KOPT-K1 (cell line): Measurements from ENCODE around the gene RBFOX1.

Experiments used
- H3K27ac ChIP-seq: fragments of 200-600 bp; sonication (generic); 2 replicates; pipeline ENCODE4 v1.5.1; 2016; ENCODE audit warnings: antibody characterized with exemption, mild to moderate bottlenecking, low read depth, low read length; ENCODE audit not compliant: poor library complexity, severe bottlenecking
- H3K36me3 ChIP-seq: fragments of 200-600 bp; sonication (generic); 2 replicates; pipeline ENCODE4 v1.5.1; 2017; ENCODE audit warnings: antibody characterized with exemption, mild to moderate bottlenecking, low read length, moderate library complexity; ENCODE audit not compliant: insufficient read depth
- H3K9me3 ChIP-seq: fragments of 200-600 bp; sonication (generic); 2 replicates; pipeline ENCODE4 v1.5.1; 2017; ENCODE audit warnings: antibody characterized with exemption, low read length, mild to moderate bottlenecking; ENCODE audit not compliant: insufficient read depth, poor library complexity, severe bottlenecking

RBFOX1 gene

GRCh38 chr16:7319514-7319913 is 13.1 kb upstream of the RBFOX1 start:
- Histone ChIP-seq H3K27ac (no peak overlapping the region), H3K9me3 (no peaks in the 10 kb centered on the region), H3K36me3 (no peaks in the 10 kb centered on the region)

DNA sequence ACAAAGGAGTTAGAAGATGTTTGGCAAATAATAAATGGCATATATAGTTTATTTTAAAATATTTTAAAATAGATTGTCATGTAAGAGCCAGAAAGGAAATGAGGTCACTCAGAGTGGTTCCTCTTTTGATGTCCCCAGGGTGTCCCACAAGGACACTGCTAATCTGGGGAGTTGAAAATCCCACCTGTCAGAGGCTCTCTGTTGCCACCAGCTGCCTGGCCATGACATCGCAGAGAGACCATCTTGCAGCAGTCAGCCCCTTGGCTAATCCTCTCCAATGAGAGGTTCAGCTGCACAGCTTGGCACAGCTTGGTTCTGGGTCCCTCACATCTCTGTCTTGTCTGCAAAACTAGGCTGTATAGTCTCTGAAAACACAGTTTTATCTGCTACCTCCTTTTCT is 11.0 kb upstream of the RBFOX1 start:
- Histone ChIP-seq H3K36me3 (no peaks in the 10 kb centered on the region), H3K9me3 (no peaks in the 10 kb centered on the region), H3K27ac (no peak overlapping the region)

GRCh38 chr16:7324321-7324720 is 8.3 kb upstream of the RBFOX1 start:
- Histone ChIP-seq H3K9me3 (no peaks in the 10 kb centered on the region), H3K27ac (no peak overlapping the region), H3K36me3 (no peaks in the 10 kb centered on the region)

GRCh38 chr16:7325834-7326233 is 6.8 kb upstream of the RBFOX1 start:
- no peak overlapping the region for H3K27ac ChIP-seq
- no peaks in the 10 kb centered on the region for H3K9me3 ChIP-seq
- no peaks in the 10 kb centered on the region for H3K36me3 ChIP-seq

GRCh38 chr16:7330709-7331108 is 1.9 kb upstream of the RBFOX1 start:
- Histone ChIP-seq H3K27ac (no peak overlapping the region), H3K36me3 (no peaks in the 10 kb centered on the region), H3K9me3 (no peaks in the 10 kb centered on the region)

GRCh38 chr16:7331997-7332396 is 648 bp upstream of the RBFOX1 start:
- Histone ChIP-seq H3K9me3 (no peaks in the 10 kb centered on the region), H3K27ac (no peak overlapping the region)

DNA sequence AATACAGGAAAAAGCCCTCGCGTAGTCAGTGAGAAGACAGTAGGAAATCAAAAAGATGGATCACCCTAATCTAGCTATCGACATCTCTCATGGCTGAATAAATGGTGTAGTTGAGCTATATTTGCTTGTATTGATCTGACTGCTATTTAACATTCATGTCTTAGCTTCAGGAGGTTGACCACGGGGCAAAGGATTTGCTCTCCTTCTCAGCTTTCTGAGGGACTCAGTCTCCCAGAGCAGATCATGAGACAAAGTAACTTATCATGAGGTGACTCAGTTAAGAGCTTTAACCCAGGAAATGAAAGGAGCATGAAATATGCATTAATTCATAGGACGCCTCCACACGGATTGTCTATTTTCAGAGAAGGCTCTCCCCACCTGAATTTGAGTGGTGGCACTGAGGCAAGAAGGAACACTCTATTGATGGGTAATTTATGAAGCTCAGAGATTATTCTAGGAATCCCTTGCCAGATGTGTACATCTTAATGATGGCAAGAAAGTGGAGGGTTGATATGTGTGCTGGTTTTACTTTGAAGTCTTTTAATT is 608 bp downstream of the RBFOX1 start:
- Histone ChIP-seq H3K27ac (no peak overlapping the region), H3K9me3 (no peaks in the 10 kb centered on the region)

More at GRCh38 chr16:7331997-7332396, 648 bp upstream of the RBFOX1 start:
- H3K36me3 ChIP-seq, result no peaks in the 10 kb centered on the region

GRCh38 chr16:7334801-7335560 is 2.3 kb downstream of the RBFOX1 start:
- no peaks in the 10 kb centered on the region for H3K9me3 ChIP-seq
- H3K27ac ChIP-seq, result no peak overlapping the region
- no peaks in the 10 kb centered on the region for H3K36me3 ChIP-seq

More for the DNA sequence above, 608 bp downstream of the RBFOX1 start:
- no peaks in the 10 kb centered on the region for H3K36me3 ChIP-seq

GRCh38 chr16:7335991-7336634 is 3.5 kb downstream of the RBFOX1 start:
- H3K36me3 ChIP-seq, result no peaks in the 10 kb centered on the region
- no peak overlapping the region for H3K27ac ChIP-seq
- H3K9me3 ChIP-seq, result no peaks in the 10 kb centered on the region

GRCh38 chr16:7336742-7337141 is 4.1 kb downstream of the RBFOX1 start:
- no peaks in the 10 kb centered on the region for H3K36me3 ChIP-seq
- no peaks in the 10 kb centered on the region for H3K9me3 ChIP-seq
- no peak overlapping the region for H3K27ac ChIP-seq

- Histone ChIP-seq H3K36me3 (no peaks in the 10 kb centered on the region), H3K27ac (no peak overlapping the region), H3K9me3 (no peaks in the 10 kb centered on the region)
Measured at GRCh38 chr16:7338826-7339225, 6.2 kb downstream of the RBFOX1 start.

DNA sequence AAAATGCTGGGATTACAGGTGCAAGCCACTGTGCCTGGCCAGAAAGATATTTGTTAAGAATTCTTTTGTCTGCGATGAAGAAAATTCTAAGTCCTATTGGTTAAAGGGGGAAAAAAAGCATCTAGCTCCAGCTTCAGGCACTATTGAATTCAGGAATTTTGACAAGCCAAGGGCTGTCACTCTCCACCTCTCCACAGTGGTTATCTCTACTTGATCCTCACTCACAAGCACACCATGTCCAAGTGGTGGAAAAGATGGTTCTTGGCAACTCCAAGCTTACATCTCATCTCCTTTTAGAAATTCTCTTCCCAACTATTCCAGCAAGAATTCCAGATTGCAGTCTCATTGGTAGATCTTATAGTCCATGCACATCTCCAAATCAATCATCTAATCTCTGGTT is 7.1 kb downstream of the RBFOX1 start:
- Histone ChIP-seq H3K9me3 (no peaks in the 10 kb centered on the region), H3K27ac (no peak overlapping the region), H3K36me3 (no peaks in the 10 kb centered on the region)

- Histone ChIP-seq H3K27ac (no peak overlapping the region), H3K9me3 (no peaks in the 10 kb centered on the region), H3K36me3 (no peaks in the 10 kb centered on the region)
Measured at GRCh38 chr16:7340938-7341337, 8.3 kb downstream of the RBFOX1 start.

GRCh38 chr16:7342598-7342997 is 10.0 kb downstream of the RBFOX1 start:
- H3K36me3 ChIP-seq, result no peaks in the 10 kb centered on the region
- H3K9me3 ChIP-seq, result no peaks in the 10 kb centered on the region
- H3K27ac ChIP-seq, result no peak overlapping the region

GRCh38 chr16:7343243-7343642 is 10.6 kb downstream of the RBFOX1 start:
- H3K9me3 ChIP-seq, result no peaks in the 10 kb centered on the region
- no peak overlapping the region for H3K27ac ChIP-seq
- no peaks in the 10 kb centered on the region for H3K36me3 ChIP-seq
